ENCODE data around the gene MRGPRX2.

Gene MRGPRX2

DNA sequence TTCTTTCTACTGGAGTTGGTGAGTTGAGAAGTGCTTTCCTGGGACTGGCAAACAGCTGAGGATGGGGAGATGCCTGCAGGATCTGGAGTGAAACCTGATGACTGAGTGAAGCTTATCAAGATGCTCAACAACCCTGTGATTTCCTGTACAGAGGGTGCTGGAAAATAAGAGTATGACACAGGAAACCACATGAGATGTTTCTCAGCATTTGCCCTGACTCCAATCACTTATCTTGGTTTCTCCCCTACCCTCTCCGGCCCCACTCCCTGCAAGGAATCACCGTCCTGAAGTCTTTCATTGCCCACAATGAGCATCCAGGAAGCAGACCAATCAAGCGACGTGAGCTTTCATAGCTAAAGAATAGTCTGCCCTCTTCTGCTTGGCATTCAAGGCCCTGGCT lies at the start of gene MRGPRX2:
MRGPRX2 (minus strand) TSS at position 89 of the 400 bp plus-strand sequence. CDS start 4,315 bp downstream, outside the sequence.
- no peak for DNase-seq (ENCODE audit: low spot score)

DNA sequence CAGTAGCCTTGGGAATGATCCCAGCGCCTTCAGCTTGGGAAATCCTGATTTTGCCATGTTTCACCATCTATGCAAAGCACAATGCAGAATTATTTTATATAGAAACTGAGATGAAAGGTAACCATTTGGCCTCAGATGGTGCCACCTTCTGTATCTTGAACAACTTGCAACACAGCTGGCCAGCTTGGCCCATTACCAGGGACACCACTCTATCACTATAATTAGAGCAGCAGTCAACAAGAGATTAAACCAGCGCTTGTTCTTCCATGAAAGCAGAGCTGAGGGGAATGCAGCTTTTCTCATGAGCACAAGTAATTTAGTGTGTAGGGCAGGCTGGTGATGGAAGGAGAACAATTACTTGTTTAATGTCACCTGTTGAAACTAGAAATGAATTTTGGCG lies 49.8 kb upstream of the MRGPRX2 start:
- DNase-seq (ENCODE audit: low spot score) = no peak

DNA sequence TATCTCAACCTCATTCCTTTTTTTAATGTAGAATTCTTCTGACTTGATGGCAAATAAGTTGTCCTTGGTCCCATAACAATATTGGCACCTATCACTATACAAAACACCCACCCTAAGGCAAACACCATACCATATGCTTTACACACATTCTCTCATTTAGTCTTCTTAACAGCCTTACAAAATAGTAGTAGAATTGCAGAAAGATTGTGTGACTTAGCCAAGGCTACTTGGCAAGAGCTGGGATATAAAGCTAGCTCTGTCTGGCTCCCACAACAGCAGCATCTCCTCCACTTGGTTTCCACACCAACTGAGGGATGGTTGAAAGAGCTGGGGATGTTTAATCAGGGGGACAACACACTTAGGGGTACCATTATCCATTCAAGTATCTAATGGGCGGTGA lies 46.6 kb upstream of the MRGPRX2 start:
- DNase-seq (ENCODE audit: low spot score) = no peak

DNA sequence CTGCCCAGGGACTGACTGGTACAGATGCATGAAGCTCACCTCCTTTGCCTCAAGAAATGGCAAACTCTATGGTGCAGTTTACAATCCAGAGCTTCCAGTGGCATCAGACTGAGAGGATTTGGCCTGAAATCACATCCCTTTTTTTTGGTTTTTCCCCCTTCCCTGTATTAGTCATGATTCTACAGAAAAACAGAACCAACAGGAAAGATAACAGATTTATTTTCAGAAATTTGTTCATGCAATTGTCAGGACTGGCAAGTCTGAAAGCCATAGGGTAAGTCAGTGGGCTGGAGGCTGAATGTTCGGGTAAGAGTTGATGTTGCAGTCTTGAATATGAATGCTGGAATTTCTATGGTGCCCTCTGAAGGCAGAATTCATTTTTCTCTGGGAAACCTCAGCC lies 44.5 kb upstream of the MRGPRX2 start:
- DNase-seq (ENCODE audit: low spot score) = no peak

DNA sequence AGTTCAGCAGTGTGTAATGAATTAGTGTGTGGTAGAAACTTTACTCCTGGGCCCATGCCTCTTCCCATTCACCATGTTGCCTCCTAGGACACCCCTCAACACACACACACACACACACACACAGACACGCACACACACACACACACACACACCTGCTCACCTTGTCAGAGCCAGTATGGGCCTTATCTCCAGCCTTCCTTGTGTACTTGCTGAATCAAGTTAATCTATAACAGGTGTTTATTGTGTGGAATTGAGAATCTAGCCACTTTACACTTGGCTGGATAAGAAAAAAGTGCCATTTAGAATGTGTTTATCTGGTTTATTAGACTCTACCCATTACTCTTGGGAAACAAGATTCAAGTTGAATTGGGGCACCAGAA lies 42.0 kb upstream of the MRGPRX2 start:
- DNase-seq (ENCODE audit: low spot score) = no peak

DNA sequence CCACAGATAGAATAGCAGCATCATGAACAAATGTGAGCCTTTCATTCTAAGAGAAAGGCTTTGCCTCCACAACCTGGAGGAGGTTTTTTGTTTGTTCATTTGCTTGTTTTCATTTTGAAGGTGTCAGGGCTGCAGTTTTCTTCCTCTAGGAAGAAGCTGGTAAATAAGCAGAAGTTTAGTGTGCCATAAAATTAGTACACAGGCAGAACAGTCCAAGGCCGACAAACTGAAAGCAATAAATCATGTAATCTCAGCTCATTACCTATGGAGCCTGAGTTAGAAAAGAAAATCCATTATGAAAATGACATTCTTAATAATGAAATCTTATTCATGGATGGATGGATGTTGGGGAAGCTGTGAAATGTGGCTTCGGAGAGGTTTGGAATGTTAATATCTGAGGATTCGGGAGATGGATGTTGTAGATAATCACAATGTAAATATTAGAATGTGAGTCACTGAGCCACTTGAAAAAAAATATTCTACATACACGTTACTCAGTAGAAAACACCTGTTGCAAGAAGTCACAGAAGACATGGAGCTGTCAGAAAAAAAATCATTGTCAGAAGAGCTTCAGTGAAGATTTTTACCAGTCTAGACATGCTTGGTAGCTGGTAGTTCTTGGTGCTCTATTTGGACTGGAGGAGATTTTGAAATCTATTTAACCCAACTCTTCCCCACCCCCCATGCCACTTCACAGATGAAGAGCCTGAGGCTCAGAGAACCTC lies 41.4 kb upstream of the MRGPRX2 start:
- DNase-seq (ENCODE audit: low spot score) = no peak

DNA sequence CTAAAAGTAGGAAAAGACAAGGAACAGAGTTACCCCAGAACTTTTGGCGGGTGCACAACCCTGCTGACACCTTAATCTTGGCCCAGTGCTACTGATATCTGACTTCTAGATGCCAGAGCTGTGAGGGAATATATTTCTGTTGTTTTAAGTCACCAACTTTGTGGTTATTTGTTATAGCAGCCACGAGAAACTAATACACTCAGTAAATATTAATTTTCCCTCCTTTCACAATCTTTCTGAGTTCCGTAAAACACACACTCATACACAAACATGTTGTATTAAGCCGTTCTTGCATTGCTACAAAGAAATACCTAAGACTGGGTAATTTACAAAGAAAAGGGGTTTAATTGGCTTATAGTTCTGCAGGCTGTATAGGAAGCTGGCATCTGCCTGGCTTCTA lies 40.4 kb upstream of the MRGPRX2 start:
- no peak for DNase-seq (ENCODE audit: low spot score)

DNA sequence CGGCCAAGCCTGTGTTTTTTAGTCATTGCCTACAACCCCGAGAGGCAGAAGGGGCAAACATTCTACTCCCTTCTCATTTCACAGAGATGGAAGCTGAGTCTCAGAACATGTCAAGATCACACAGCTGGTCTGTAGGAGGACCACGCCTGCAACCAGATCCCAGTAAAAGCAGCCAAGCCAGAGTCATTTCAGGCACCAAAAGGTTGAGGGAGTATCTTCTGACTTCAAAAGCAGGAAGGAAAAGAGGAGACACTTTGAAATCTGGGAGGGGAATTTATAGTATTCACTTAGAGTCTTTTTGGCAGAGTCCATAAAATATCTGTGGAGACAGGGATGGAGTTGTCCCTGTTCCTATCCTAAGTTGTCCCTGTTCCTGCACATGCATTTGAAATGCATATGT lies 38.6 kb upstream of the MRGPRX2 start:
- DNase-seq (ENCODE audit: low spot score) = no peak

DNA sequence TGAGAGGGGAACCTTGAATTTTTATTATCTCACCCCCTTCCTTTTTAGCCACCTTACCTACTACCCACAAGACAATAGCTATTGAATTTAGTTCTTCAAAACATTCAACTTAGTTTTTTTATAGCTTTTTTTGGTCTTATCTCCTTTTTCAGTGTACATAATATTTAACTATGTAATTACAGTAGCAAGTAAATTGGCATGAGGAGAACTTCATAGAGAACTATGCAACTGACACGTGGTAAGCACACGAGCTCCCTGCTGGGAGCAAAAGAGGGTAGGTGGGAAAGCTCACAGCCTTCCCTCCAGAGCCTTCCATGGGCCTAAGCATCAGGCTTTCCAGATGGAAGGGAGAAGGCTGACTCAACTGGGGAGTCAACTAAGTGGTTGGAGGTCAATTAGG lies 34.3 kb upstream of the MRGPRX2 start:
- no peak for DNase-seq (ENCODE audit: low spot score)

DNA sequence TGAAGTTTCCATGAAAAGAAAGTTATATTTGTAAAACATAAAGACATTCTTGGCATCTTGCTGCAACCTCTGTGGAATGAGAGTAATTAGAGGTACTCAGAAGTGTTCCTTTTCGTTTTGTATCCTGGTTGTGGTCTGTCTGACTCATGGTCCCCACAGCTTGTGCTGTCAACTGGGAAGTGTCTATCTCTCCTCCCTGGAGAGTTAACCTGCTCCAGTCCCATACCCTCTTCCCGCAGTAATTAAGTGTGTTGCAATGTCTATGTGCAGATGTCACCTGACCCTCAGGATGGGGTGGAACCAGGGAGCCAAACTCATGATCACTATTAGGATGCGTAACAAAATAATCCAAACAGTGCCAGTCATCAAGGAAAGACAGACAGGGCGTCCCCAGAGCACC lies 33.5 kb upstream of the MRGPRX2 start:
- no peak for DNase-seq (ENCODE audit: low spot score)

DNA sequence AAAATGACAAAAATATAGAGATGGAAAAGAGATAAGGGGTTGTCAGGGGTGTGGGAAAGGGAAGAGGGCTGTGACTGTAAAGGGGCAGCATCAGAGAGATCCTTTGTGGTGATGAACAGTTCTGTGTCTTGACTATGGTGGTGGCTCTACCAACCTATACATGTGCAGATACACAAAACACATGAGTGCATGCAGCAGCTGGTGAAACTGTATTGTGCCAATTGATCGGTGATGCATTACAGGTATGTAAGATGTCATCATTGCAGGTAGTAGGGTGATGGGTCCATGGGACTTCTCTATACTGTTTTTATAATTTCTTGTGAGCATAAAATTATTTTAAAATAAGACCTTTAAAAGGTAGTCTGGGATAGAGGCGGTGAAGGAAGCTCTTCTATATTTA lies 32.3 kb upstream of the MRGPRX2 start:
- DNase-seq (ENCODE audit: low spot score) = no peak

DNA sequence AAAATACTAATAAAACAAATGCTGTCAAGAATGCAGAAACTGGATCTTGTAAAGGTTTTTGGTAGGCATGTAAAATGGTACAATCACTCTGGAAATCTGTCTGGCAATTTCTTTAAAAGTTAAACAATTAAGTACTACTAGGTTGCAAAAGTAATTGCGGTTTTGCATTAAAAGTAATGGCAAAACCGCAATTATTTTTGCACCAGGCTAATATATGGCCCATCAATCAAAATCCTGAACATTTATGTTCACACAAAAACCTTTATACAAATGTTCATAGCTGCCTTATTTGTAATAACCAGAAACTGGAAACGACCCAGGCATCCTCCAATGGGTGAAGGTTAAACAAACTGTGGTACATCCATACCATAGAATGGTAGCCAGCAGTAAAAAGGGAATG lies 31.8 kb upstream of the MRGPRX2 start:
- DNase-seq (ENCODE audit: low spot score) = no peak

DNA sequence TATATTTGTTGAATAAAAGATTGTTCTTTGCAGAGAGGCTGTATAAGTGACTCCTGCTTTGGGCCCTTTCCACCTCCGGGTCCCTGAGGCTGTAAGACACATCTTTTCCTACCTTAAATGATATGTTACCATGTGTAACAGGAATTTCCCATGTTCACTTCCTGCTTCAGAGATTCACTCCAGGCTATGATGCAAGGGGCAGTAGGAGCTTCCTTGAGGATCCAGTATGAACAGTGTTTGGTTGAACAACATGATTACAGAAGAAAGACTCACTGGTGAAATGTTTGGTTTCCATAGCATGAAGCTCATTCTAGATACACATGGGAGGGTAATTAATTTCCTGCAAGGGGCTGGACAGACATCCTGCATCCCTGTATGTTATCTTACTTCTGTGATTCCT lies 30.8 kb upstream of the MRGPRX2 start:
- DNase-seq (ENCODE audit: low spot score) = no peak

DNA sequence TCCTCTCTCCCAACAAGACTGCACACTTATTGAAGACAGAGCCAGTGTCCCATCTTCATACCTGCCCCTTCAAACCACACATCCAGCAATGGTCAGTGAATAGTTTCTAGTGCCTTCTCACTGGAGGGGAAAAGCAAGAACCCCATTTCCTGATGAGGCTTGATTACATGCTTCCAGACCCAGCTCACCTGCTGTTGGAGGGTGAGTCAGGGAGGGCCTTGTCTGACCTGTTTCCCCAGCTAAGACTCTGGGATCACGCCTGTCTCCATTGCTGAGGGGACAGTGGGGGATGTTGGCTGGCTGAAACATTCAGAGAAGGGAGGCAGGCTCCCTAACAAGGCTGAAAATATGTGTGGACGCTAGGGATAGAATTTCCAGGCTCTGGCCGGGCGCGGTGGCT lies 28.9 kb upstream of the MRGPRX2 start:
- no peak for DNase-seq (ENCODE audit: low spot score)

DNA sequence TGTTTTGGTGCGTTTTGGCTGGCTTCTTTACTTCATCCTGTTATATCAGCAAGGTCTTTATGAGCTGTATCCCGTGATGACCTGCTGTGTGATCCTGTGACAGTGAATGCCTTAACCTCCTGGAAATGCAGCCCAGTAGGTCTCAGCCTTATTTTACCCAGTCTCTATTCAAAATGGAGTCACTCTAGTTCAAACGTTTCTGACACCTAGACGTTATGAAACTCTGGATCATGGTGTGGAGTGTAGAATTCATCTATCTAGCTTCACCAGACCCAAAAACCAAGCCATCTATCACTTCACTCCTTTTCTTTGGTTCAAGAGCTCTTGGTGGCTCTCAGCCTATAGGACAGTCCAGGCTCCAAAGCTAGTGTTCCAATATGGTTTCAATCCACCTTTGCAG lies 28.3 kb upstream of the MRGPRX2 start:
- no peak for DNase-seq (ENCODE audit: low spot score)

DNA sequence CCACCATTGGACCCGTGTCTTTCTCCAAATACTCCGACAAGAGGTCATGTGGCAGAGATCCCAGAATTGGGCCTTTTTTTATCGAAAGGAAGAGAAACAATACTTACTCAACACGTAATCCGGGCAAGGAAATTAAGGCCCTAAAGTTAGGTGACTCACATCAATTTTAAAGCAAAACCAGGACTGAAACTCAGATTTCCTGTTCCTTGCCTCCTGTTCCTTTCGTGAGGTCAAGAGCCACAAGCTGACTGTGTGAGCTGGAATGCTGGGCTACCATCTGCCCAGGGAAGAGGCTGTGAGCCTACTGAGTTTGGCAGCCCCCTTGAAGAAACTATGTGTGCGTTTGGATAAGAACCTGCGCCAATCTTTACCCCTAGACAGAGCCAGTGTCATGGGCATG lies 27.1 kb upstream of the MRGPRX2 start:
- DNase-seq (ENCODE audit: low spot score) = no peak

DNA sequence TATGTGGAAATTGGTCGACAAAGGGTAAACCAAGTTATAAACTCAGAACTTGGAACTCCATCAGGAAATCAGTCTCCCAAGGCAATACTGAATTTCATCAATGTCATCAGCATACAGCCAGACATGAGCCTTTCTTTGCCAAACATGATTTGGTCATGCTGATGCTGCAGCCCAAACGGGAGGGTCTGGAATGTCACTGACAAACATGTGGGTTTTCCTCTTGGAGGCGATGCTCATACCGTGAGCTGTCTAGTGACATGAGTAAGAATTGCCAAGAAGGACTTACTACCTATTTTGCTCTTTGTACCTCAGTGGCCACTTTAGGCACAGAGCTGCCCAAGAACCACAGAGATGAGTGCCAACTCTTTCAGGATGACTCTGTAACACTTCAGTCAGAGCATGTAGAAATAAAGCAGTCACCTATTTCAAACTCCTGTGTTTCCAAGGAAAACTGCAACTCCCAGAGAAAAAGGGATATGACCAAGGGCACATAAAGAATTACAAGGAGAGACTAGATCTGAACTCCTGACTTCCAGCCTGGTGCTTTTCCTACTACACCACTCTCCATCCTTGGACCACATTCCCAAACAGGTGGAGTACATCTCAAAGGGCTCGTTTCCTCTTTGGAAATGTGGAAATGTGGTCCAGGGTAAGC lies 24.3 kb upstream of the MRGPRX2 start:
- DNase-seq (ENCODE audit: low spot score) = no peak

DNA sequence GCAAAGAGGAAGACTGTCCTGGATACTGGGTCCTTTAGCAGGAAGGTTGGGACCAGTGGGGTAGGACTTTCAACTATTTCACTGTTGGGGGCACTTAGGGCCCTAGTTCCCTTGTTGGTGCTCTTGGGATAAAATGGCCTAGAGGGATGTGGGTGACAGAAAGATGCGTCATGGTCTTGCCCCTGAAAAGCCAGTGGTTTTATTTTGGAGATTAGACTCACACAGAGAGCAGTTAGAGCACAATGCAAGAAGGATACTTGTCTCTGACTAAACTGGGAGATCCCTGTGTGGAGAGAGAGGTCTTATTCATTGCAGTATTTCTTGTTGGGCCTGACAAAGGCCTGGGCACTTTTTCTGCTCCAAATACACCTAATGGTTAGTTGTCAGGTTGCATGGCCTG lies 22.6 kb upstream of the MRGPRX2 start:
- DNase-seq (ENCODE audit: low spot score) = no peak

DNA sequence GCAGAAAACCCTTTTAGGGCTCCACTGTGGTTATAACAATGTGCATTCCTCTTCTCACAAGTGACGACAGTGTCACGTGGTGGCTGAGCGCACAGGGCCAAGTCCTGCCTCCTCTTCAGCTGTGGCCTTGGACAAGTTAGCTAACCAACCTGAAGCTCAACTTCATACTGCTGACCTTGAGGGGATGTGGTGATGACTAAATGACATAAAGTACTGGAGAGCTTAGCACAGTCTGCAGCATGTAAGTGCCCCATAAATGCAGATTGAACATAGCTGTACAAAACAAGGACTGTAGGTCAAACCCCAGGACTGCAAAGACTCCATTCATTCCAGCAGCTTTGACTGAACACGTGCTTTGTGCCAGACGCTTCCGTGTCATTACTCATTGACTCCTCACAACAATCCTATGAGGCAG lies 20.1 kb upstream of the MRGPRX2 start:
- no peak for DNase-seq (ENCODE audit: low spot score)

DNA sequence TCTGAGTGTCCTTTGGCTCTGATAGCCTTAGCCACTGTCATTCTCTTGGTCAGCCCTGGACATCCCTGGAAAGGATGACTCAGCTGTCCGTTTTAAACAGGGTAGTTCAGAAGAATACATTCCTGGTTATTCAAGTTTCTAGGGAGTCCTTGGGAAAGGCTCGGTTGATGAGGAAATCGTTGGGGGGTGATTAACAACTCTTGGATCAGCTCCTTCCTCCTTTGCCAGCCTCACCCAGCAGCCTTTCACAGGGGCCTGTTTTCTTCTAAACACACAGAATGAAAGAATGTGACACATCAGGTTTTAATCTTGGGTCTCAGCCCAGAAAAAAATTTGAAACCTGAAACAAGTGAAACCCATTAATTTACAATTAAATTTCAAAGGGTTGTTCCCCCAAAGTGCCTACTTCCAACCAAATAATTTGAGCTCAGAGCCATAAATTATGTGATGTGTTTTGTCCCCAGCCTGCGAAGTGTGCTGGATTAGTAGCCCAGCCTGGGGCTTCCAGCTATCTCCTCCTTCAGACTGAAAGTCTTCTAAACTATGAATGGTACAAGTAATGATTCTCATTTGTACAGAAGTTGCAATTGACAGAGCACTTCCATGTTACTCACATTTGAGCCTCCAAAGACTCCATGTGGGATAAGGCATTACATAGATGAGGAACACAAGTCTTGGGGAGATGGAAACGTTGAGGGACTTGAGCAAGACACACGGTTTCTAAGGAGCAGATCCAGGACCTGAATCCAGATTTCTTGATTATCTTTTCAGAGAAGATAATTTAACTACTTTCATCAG lies 19.3 kb upstream of the MRGPRX2 start:
- no peak for DNase-seq (ENCODE audit: low spot score)

DNA sequence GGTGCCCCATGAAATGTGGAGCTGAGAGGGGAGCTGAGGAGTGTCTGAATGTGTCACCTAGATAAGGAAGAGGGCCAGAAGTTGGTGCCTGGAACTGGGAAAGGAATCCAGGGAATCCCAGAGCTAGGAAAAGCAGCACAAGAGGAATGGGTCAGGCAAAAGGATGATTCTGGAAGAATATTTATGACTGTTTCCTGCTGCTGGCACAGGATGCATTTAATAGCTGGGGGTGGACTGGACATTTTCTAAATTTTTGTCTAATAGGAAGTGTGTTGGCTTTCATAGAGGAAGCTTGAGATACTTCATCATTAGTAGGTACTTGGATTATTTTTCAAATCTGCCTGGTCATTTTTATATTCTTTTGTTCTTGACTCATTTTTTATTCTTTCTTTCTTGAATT lies 17.4 kb upstream of the MRGPRX2 start:
- no peak for DNase-seq (ENCODE audit: low spot score)

DNA sequence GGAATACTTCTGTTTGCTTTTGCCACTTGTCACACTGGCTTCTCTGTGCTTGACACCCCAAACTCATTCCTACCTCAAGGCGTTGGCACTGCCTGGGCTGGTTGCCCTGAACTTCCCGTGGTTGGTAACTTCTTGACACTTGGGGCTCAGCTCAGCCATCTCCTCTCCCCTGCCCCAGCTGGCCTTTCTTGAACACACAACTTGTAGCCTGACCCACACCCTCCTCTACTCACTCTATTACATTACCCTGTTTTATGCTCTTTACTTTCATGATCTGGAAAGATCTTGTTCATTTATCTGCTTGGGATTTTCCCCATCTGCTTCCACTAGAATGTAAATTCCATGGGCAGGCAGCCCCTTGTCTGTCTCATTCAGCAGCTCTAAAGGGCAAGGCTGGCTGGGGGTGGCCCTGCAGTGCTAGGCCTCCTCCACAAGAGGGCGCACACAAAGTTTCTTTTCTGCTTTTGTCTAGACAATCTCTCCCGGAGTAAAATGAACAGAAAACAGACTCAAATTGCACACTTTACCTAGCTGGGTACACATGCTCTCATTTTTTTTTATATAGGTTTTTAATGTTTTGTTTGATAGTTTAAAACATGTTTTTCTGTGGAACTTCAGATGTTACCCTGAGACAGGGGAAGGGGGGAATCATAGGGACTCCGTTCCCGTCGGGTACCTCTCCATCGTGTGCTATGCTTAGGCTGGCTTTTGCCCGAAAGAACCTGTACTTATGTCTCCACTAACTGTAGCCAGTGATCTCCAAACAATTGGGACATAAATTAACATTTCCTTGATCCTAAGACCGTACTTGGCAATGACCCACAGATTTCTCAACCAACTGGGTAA lies 16.4 kb upstream of the MRGPRX2 start:
- DNase-seq (ENCODE audit: low spot score) = no peak
